NAMALWA (cell line): ENCODE data around the gene PCSK4.
"Not testable (repeated sequence)": the region's sequence is repeated elsewhere in the genome, so short reads cannot be mapped to it uniquely, and the experiment has no call there.

Experiments used
- DNase-seq: peaks from one replicate; pipeline ENCODE4 v3.0.0-alpha.2; 2015; ENCODE audit warnings: low spot score

PCSK4 gene

GRCh38 chr19:1505012-1505411 lies 14.9 kb upstream of the PCSK4 start:
- no peak for DNase-seq

- no peak for DNase-seq
Measured at GRCh38 chr19:1503925-1504773, 14.0 kb upstream of the PCSK4 start.

GRCh38 chr19:1503089-1503924 lies 13.2 kb upstream of the PCSK4 start:
- DNase-seq: peak; percentile 76

- DNase-seq: no peak
Measured at GRCh38 chr19:1502433-1503088, 12.4 kb upstream of the PCSK4 start.

GRCh38 chr19:1501200-1501595 lies 11.0 kb upstream of the PCSK4 start:
- DNase-seq: no peak

- not testable (repeated sequence) for DNase-seq
Measured at GRCh38 chr19:1499231-1499630, 9.1 kb upstream of the PCSK4 start.

- no peak for DNase-seq
Measured at GRCh38 chr19:1497578-1498235, 7.6 kb upstream of the PCSK4 start.

GRCh38 chr19:1496714-1497577 lies 6.8 kb upstream of the PCSK4 start:
- DNase-seq: no peak

GRCh38 chr19:1495799-1496713 lies 5.9 kb upstream of the PCSK4 start:
- DNase-seq: no peak

GRCh38 chr19:1495051-1495798 lies 5.1 kb upstream of the PCSK4 start:
- no peak for DNase-seq

GRCh38 chr19:1494115-1494815 lies 4.1 kb upstream of the PCSK4 start:
- DNase-seq: no peak

GRCh38 chr19:1492474-1493006 lies 2.4 kb upstream of the PCSK4 start:
- DNase-seq: no peak

GRCh38 chr19:1491849-1492170 lies 1.7 kb upstream of the PCSK4 start:
- DNase-seq: no peak

GRCh38 chr19:1491114-1491848 lies 1.1 kb upstream of the PCSK4 start, which contains the start of gene REEP6:
TSS of gene REEP6 (plus strand) at chr19:1491181. CDS start at chr19:1491270, 89 bp downstream.
- DNase-seq: no peak

GRCh38 chr19:1489463-1490310 lies 463 bp downstream of the PCSK4 start:
- DNase-seq: no peak

GRCh38 chr19:1488282-1488601 lies 1.9 kb downstream of the PCSK4 start:
- DNase-seq: no peak
